Ureter (tissue), 1 donor: ENCODE data around the gene SEMA6D. TPM values are rescaled to one million over a fixed set of nuclear protein-coding genes. Genes with fewer than 3 reads are reported as not detected.

Experiments used
- DNase-seq: peaks from one replicate; pipeline ENCODE4 v3.0.0-alpha.2; 2020; ENCODE audit warnings: low spot score
- total RNA-seq: library from RNA; stranded (reverse); gene quantifications from one replicate; pipeline ENCODE4 v1.2.4, GENCODE V29; 2023
- donor health status: DM: yes; HTN: yes; CAD: no.

Gene SEMA6D
- total RNA-seq, 1 donor from 2014 or later: 8.8 TPM

DNA sequence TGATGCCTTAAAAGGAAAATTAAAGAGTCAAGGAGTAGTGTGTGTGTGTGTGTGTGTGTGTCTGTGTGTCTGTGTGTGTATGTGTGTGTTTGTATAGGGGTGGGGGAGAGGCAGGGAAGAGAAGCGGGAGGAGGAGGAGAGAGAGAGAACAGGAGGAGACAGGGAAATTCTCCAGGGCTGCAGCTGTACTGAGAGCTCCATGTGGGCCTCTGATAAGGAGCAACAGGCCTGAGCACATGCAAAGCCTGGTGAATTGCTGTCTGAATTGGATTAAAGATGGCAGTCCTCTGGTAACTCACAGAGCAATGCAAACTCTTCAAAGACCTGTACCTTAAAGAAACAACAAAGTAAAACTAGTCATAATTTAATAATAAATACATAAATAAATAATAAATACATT is 70.6 kb downstream of the SEMA6D start:
- no peak for DNase-seq

DNA sequence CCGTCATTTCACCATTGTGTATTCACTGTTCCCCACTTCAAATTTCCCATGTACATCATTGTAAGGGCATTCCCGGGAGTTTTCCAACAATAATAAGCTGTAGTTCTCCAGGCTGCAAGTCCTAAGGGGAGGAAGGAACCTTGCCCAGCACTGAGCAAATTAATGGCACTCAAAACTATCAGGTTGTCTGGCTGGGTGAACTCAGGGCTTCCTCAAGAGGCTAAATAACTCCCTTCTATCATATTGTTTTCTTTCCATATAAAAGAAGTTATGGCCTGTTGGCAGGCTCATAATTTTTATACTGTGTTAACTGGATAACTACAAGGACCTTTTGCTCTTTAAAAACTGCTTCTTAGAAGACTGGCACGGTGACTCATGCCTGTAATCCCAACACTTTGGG is 71.4 kb downstream of the SEMA6D start:
- DNase-seq: no peak

DNA sequence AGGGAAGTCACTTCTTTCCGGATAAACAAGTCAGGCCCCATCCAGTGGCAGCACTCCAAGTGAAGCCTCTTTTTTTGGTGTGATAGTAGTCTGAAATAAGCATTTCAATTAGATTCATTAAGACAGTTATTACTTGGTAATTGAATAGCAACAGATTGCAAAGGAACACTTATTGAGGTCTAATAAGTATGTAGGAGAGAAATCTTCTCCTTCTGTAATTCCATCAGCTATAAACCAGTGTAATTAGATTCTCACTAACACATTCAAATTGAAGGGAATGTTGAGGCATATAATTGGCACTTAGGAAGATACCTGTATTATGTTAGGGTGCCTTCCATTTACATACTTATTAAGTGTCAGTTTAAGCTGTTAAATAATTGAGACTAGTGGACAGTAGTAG is 73.9 kb downstream of the SEMA6D start:
- no peak for DNase-seq

- DNase-seq: no peak
Measured at GRCh38 chr15:47792231-47792630, 74.9 kb downstream of the SEMA6D start.

GRCh38 chr15:47794252-47794914 is 77.1 kb downstream of the SEMA6D start:
- no peak for DNase-seq

DNA sequence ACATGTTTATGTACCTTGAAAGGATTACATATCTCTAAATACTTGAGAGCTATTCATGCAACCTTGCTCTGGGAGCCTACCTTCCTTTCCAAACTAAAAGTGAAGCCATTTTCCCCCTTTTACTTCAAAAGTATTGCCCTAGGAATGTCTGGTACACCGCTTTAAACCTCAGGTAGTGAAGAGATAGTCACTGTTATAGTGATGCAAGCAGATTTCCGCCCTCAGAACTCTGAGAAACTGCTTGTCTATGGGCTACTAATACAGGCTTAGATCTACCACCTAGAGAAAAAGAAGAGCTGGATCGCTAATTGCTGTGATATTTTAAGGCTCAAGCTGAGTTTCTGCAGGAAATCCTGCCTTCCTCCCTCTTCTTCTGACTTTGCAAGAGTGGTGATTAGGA is 78.6 kb downstream of the SEMA6D start:
- no peak for DNase-seq

GRCh38 chr15:47796339-47796738 is 79.0 kb downstream of the SEMA6D start:
- DNase-seq: no peak

DNA sequence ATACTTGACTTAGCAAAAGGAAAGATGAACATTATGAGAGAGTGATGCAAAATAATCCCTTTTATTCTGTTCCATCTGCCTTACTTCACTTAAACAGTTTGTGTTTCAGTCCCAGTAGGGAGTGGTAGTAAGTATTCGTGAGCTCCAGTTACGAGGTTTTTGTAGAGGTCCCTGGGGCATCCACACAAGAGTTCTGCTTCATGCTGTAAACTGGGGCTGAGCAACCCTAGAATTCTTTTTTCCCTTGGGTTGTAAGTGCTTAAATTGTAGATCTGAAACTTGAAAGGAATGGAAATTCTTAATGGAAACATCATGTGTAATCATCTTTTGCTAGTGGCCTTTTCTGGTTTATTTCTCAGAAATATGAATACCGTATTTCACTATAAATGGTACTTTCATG is 79.5 kb downstream of the SEMA6D start:
- DNase-seq: no peak

DNA sequence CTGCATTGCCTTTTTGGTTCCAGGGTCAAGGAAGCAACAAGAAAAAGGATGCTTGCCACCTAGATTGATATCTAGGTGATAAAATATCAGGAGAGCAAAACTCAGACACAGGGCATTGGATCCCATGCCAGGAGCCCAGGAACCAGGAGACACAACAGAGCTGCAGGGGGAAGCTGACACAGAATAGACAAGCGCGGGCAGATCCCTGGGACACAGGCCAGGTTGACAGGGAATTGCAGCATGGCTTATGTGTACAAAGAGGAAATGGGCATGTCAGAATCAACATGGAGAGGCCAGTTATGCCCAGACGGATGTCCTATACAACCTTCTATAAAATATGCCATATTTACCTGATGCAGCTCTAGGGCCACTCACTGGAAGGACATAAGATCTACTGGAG is 84.2 kb downstream of the SEMA6D start:
- DNase-seq: peak; percentile 48

DNA sequence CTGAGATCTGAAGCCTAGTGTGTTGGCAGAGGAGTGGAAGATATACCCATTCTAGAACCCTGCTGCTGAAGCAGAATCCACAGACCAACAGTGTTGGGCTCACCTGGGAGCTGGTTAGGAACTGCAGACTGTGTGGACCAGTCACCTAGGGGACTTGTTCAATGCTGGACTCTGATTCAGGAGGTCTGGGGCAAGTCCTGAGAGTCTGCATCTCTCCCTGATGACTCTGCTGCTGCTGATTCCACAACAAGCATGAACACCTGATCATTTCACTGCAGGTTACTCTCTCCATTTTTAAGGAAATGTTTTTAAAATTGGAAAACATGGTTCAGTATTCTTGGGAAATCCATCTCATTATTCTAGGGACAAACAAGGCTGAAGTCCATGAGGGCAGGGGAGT is 84.9 kb downstream of the SEMA6D start:
- no peak for DNase-seq

DNA sequence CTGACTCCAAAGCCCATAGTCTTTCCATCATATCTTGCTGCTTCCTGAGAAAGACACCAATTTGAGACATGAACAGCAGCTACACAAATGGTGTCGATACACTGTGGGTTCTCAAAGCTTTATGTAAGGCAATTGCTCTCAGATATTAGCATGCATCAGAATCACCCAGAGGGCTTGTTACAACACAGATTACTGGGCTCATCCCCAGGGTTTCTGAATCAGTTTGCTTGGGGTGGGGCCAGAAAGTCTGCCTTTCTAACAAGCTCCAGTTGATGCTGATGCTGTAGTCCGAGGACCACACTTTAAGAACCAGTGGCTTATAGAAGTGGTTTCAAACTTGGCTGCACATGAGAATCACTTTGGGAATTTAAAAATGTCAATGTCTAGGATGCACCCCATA is 86.5 kb downstream of the SEMA6D start:
- DNase-seq: no peak

DNA sequence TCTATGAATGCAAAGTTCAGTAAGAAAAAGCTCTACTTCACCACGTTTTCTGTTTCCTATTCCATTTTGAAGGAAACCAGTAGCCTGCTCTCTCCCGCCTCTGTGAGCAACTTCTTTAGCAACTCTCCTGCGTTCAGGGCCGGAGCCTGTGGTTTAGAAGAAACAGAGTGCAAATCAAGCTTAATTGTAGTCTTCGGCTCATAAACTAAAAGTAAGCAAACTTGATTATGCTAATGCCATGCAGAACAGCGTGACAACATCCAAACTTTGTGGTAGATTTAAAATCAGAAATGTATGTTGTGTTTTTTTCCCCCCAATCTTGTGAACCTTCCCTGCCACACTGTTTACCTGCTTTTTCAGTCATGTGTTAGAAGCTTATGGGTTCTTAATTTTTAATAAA is 87.4 kb downstream of the SEMA6D start:
- no peak for DNase-seq

- DNase-seq: no peak
Measured at GRCh38 chr15:47806008-47806407, 88.7 kb downstream of the SEMA6D start.

DNA sequence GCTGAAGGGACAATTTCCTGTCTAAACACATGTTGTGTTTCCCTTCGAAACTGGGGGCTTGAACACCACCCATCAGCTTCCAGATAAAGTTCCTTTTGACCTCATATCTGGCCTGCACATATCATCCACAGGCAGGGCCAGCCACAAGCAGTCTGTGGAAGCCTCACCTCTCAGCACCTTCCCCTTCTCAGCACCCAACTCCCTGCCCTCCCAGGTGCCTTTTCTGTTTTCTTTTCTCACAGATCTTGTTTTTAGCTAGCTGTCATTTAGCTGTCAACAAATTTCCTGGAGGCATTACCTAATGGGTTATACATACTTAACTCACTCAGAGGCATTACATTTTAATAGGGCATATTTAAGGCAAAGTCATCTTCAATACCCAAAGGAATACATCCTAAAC is 93.9 kb downstream of the SEMA6D start:
- no peak for DNase-seq

DNA sequence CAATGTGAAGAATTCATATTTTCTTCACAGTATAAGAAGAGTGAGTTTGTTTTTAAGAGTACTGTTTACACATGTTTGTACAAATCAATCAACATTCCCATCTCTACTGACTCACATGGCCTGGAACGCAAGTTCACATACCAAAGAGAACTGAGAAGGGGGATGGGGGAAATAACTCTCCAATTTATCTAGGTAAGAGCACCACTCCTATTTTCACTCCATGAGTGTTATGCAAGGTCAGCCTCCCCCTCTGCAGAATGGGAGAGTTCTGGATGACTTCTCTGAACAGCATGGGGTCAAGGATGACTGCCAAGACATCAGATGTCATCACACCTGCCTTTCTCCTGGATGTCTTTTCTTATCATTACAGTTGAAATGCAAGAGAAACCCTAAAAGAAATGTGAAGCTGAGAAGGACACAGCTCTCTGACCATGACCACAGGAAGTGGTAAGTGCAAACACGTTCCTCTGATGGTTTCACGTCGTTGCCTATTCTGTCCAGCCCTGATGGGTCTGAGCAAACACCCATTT is 95.2 kb downstream of the SEMA6D start:
- no peak for DNase-seq

- no peak for DNase-seq
Measured at GRCh38 chr15:47813748-47814384, 96.6 kb downstream of the SEMA6D start.

GRCh38 chr15:47814620-47815019 is 97.3 kb downstream of the SEMA6D start:
- no peak for DNase-seq

DNA sequence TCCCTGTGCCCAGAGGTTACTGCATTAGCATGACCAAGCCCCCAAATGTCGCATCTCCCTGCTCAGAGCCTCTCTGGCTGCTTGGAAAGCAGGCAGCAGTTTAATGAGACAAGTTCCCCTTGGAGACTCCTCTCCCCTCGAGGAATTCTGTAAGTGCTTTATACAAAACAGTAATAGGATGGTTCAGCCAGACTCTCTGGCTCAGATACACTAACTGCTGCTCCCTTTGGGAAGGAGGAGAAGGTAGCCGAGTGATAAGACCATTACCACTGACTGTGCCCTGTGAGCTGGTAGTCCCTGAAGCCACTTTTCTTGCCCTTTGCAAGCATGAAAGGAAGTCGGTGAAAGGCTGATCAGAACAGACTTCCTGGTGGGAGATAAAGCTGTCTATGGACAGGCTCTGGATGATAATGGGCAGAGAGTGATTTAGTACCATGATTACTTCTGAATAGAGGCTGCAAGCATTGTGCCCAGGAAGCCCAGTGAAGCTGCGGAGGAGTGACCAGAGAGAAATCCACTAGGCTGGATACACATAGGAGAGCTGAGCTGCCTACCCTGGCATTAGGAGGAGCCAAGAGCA is 100.8 kb downstream of the SEMA6D start:
- DNase-seq: no peak

DNA sequence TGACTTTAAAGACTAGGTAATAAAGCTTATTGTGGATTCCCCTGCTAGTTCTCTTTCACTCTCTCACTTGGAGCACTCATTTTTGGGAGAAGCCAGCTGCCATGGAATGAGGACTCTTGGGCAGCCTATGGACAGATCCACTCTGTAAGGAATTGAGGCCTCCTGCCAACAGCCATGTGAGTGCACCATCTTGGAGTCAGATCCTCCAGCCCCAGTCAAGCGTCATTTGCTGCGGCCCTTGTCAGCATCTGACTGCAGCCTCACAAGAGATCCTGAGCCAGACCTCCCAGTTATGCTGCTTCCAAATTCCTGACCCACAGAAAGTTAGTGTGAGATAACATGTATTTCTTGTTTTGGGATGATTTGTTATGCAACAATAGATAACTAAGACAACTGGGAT is 101.9 kb downstream of the SEMA6D start:
- DNase-seq: no peak

DNA sequence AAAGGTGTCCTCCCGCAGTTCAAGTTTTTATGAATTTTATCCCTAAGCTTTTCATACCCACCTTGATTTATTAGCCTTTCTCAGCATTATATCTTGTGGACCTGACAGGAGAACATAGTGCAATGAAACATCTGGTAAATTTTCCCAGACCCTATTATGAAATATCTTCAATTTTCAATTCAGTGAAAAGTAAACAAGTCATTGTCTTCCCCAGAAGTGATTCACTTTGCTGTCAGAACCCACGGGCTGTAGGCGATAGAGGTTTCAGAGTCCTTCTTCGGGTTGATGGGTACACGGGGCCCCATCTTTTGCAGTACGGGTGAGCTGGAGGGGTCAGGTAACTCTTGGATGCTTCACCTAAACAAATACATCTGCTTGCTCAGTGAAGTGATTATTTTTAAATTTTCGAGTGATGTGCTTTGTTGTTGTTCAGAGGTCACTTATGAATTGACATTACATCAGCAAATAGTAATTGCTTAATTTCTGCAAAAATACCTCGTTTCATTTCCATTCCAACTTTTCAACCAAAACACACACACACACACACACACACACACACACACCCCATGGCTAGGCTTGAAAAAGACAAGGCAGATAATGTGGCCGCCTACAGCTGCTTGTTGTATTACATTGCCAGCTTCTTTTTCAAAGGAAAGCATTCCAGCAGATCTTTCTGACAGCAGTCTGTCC is 102.9 kb downstream of the SEMA6D start:
- no peak for DNase-seq

DNA sequence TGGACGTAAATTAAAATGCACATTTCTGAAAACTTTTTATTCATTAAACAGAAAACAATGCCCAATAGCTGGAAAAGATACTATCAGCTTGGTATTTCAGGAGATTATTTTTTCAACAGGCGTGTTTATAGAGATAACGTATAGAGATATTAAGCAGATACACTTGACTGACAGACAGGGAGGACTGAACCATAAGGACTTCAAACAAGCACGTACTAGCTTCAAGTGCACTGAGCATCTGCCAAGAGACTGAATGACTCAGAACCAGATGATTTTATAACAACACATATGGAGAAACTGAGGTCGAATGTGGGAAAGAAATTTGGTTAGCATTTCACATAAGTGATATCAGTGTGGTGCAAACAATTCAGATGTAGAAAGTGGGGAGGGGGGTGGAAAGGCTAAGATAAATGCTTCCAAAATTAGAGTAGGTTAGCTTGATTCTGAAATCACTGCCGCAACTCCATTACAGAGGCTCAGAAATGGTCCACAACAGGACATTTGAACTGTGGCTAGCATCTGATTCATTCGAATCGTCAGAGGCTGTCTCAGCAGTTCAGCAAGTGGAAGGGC is 103.5 kb downstream of the SEMA6D start:
- no peak for DNase-seq

DNA sequence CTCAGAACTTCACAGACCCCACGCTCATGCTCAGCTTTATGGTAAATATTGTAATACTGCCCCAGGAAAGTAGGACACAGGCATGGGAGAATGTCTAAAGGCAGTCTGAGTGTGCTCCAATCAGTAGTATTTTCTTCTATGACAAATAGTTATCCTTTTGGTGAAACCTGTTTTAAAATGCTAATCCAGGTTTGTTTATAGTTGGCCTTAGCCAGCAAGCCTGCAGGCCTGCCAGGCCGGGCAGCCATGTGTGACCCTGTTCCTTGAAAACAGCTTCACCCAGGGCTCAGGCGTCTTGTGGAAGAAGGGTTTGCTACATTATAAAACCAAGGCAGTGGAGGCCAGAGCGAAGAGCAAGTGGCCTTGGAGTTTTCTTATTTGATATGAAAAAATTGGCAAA is 104.7 kb downstream of the SEMA6D start:
- DNase-seq: peak; percentile 54
